H1 (cell line): ENCODE data around the gene TAF1B. TPM values are rescaled to one million over a fixed set of nuclear protein-coding genes. Genes with fewer than 3 reads are reported as not detected.

Source experiments
- CTCF ChIA-PET: fragments of 300-600 bp; sonication (Branson Sonifier 250); formaldehyde crosslinking; loops from one replicate; lab custom pipeline; 2021; ENCODE audit not compliant: partially characterized antibody; lab: Charles Lee
- POLR2A ChIA-PET: fragments of 300-600 bp; sonication (Branson Sonifier 250); formaldehyde crosslinking; loops from one replicate; lab custom pipeline; 2021; ENCODE audit warnings: inconsistent platforms; ENCODE audit not compliant: partially characterized antibody; lab: Charles Lee
- DNase-seq, 2 experiments: peaks; one replicate each; pipeline versions ENCODE4 v3.0.0 to v3.0.0-alpha.2; 2010 to 2022; ENCODE audit warnings: low spot score in 2 of 2, low read depth in 1 of 2, mixed read lengths in 1 of 2
- FAIRE-seq: peaks from 2 replicates; lab custom pipeline; 2011; peaks lifted over from hg19 to GRCh38; lab: Jason Lieb, UNC
- H2AFZ ChIP-seq: 2 replicates; pipeline ENCODE4 v1.8.1; 2012; ENCODE audit warnings: low read length, inconsistent platforms
- H2AK5ac ChIP-seq: 2 replicates; pipeline ENCODE4 v1.6.1; 2013; ENCODE audit warnings: low read depth, low read length
- H2BK120ac ChIP-seq: replicated peaks from 2 replicates; pipeline ENCODE3; 2013; ENCODE audit warnings: low read depth, low read length, inconsistent platforms
- H2BK12ac ChIP-seq: 2 replicates; pipeline ENCODE4 v1.6.1; 2013; ENCODE audit warnings: low read depth, low read length
- H2BK15ac ChIP-seq: 2 replicates; pipeline ENCODE4 v1.6.1; 2013; ENCODE audit warnings: low read length
- H2BK20ac ChIP-seq: 2 replicates; pipeline ENCODE4 v1.6.1; 2013; ENCODE audit warnings: low read length
- H2BK5ac ChIP-seq: 2 replicates; pipeline ENCODE4 v1.6.1; 2013; ENCODE audit warnings: low read depth, low read length
- H3K14ac ChIP-seq: 2 replicates; pipeline ENCODE4 v1.6.1; 2013; ENCODE audit warnings: inconsistent platforms; ENCODE audit not compliant: insufficient read length
- H3K18ac ChIP-seq: 2 replicates; pipeline ENCODE4 v1.6.1; 2013; ENCODE audit warnings: low read length; ENCODE audit errors: extremely low read depth
- H3K23ac ChIP-seq: 2 replicates; pipeline ENCODE4 v1.6.1; 2013; ENCODE audit warnings: inconsistent platforms; ENCODE audit not compliant: insufficient read length
- H3K23me2 ChIP-seq: 2 replicates; pipeline ENCODE4 v1.6.1; 2013; ENCODE audit warnings: low read depth, low read length
- H3K27ac ChIP-seq: 2 replicates; pipeline ENCODE4 v1.6.1; 2011; ENCODE audit warnings: low read depth, low read length, inconsistent platforms
- H3K27me3 ChIP-seq, 4 experiments: replicated peaks in 1 of 4; 1 replicate in 1 of 4; 2 replicates in 3 of 4; pipeline versions ENCODE4 v1.6.1 to v1.8.1; 2011 to 2013; ENCODE audit warnings: low read length in 3 of 4, mild to moderate bottlenecking in 3 of 4, inconsistent platforms in 2 of 4, mixed read lengths in 2 of 4, moderate library complexity in 1 of 4; ENCODE audit not compliant: control insufficient read depth in 3 of 4, insufficient read depth in 3 of 4; ENCODE audit errors: extremely low read depth in 1 of 4
- H3K36me3 ChIP-seq, 4 experiments: 2 replicates each; pipeline versions ENCODE4 v1.6.1 to v1.8.1; 2011 to 2013; ENCODE audit warnings: mild to moderate bottlenecking in 4 of 4, low read length in 3 of 4, moderate library complexity in 2 of 4, control low read depth in 1 of 4, inconsistent platforms in 1 of 4; ENCODE audit not compliant: insufficient read depth in 4 of 4, control insufficient read depth in 2 of 4
- H3K4ac ChIP-seq: replicated peaks from 2 replicates; pipeline ENCODE3; 2013; ENCODE audit warnings: low read length, low read depth, mixed read lengths, inconsistent platforms; ENCODE audit not compliant: insufficient read length
- H3K4me1 ChIP-seq, 4 experiments: replicated peaks in 1 of 4; 1 replicate in 1 of 4; 2 replicates in 3 of 4; pipeline versions ENCODE4 v1.6.1 to v1.8.1; 2011 to 2013; ENCODE audit warnings: low read length in 3 of 4, inconsistent platforms in 2 of 4, mixed read lengths in 1 of 4; ENCODE audit not compliant: insufficient read depth in 4 of 4, control insufficient read depth in 3 of 4
- H3K4me2 ChIP-seq, 2 experiments: 2 replicates each; pipeline versions ENCODE4 v1.6.1 to v1.8.1; 2011 to 2013; ENCODE audit warnings: low read depth in 2 of 2, low read length in 2 of 2, control low read depth in 1 of 2, inconsistent platforms in 1 of 2, mild to moderate bottlenecking in 1 of 2; ENCODE audit not compliant: insufficient read depth in 1 of 2
- H3K4me3 ChIP-seq, 4 experiments: fragments of 200-600, 300-600 bp in 1 of 4; sonication (generic), shearing (Covaris generic), sonication (Bioruptor Twin) in 1 of 4; 2 replicates each; pipeline versions ENCODE4 v1.5.1 to v1.8.1; 2011 to 2016; ENCODE audit warnings: low read length in 4 of 4, low read depth in 3 of 4, control low read depth in 2 of 4, inconsistent platforms in 2 of 4, mild to moderate bottlenecking in 2 of 4, mixed read lengths in 1 of 4, moderate library complexity in 1 of 4; ENCODE audit not compliant: insufficient read depth in 2 of 4; ENCODE audit errors: extremely low read depth in 1 of 4
- H3K56ac ChIP-seq: replicated peaks from 2 replicates; pipeline ENCODE3; 2013; ENCODE audit warnings: low read depth, mild to moderate bottlenecking, mixed read lengths, low read length, inconsistent platforms; ENCODE audit not compliant: insufficient read length
- H3K79me1 ChIP-seq: 2 replicates; pipeline ENCODE4 v1.6.1; 2013; ENCODE audit warnings: low read depth, low read length, control low read depth
- H3K79me2 ChIP-seq, 2 experiments: 2 replicates each; pipeline versions ENCODE4 v1.6.1 to v1.8.1; 2012 to 2013; ENCODE audit warnings: low read length in 2 of 2, mild to moderate bottlenecking in 2 of 2, inconsistent platforms in 1 of 2; ENCODE audit not compliant: insufficient read depth in 2 of 2, control insufficient read depth in 1 of 2
- H3K9ac ChIP-seq, 4 experiments: replicated peaks in 1 of 4; 1 replicate in 1 of 4; 2 replicates in 3 of 4; pipeline versions ENCODE4 v1.6.1 to v1.8.1; 2011 to 2013; ENCODE audit warnings: low read depth in 3 of 4, low read length in 3 of 4, control low read depth in 2 of 4, mild to moderate bottlenecking in 2 of 4, moderate library complexity in 2 of 4, inconsistent platforms in 1 of 4; ENCODE audit errors: extremely low read depth in 1 of 4
- H3K9me3 ChIP-seq, 2 experiments: 2 replicates each; pipeline versions ENCODE4 v1.6.1 to v1.8.1; 2012 to 2013; ENCODE audit warnings: mild to moderate bottlenecking in 2 of 2, moderate library complexity in 2 of 2, control low read depth in 1 of 2, inconsistent platforms in 1 of 2, low read depth in 1 of 2, low read length in 1 of 2, mixed read lengths in 1 of 2; ENCODE audit not compliant: insufficient read depth in 2 of 2
- H4K20me1 ChIP-seq, 2 experiments: replicated peaks in 1 of 2; 2 replicates each; pipeline versions ENCODE3 to v1.8.1; 2011 to 2013; ENCODE audit warnings: inconsistent platforms in 2 of 2, low read length in 2 of 2, mild to moderate bottlenecking in 1 of 2; ENCODE audit not compliant: insufficient read depth in 2 of 2, control insufficient read depth in 1 of 2
- H4K5ac ChIP-seq: 2 replicates; pipeline ENCODE4 v1.6.1; 2013; ENCODE audit warnings: low read length, low read depth, mixed read lengths, inconsistent platforms; ENCODE audit not compliant: insufficient read length
- H4K8ac ChIP-seq: 2 replicates; pipeline ENCODE4 v1.8.0; 2013; ENCODE audit warnings: mild to moderate bottlenecking, moderate library complexity, low read length, inconsistent platforms; ENCODE audit not compliant: insufficient read depth; ENCODE audit errors: extremely low read depth
- H4K91ac ChIP-seq: replicated peaks from 2 replicates; pipeline ENCODE3; 2013; ENCODE audit warnings: low read length, mixed read lengths, inconsistent platforms; ENCODE audit not compliant: insufficient read length
- BCL11A ChIP-seq, 2 experiments: IDR thresholded peaks; one replicate each; pipeline ENCODE4 v1.6.1; 2011; ENCODE audit warnings: low read depth in 2 of 2, low read length in 2 of 2, mild to moderate bottlenecking in 2 of 2
- BRCA1 ChIP-seq: IDR thresholded peaks from 2 replicates; pipeline ENCODE4 v1.6.1; 2012; ENCODE audit warnings: low read depth, low read length, improper control_type of control experiment
- CTBP2 ChIP-seq: IDR thresholded peaks from 2 replicates; pipeline ENCODE4 v1.7.0; 2011; ENCODE audit warnings: borderline replicate concordance, mild to moderate bottlenecking, moderate library complexity, mixed read lengths, low read length; ENCODE audit not compliant: insufficient read depth, insufficient read length
- JUND ChIP-seq: IDR thresholded peaks from 2 replicates; pipeline ENCODE4 v1.6.1; 2011; ENCODE audit warnings: mild to moderate bottlenecking, improper control_type of control experiment, low read length
- KDM4A ChIP-seq: IDR thresholded peaks from one replicate; pipeline ENCODE4 v1.7.1; 2012; ENCODE audit warnings: low read depth, mild to moderate bottlenecking, moderate library complexity, low read length, inconsistent platforms; ENCODE audit not compliant: severe bottlenecking
- NRF1 ChIP-seq: IDR thresholded peaks from 2 replicates; pipeline ENCODE4 v1.6.1; 2011; ENCODE audit warnings: mild to moderate bottlenecking, low read depth, low read length, improper control_type of control experiment
- POLR2A ChIP-seq, 2 experiments: IDR thresholded peaks; 1 replicate in 1 of 2; 2 replicates in 1 of 2; pipeline ENCODE4 v1.6.1; 2011; ENCODE audit warnings: low read depth in 2 of 2, low read length in 2 of 2, mild to moderate bottlenecking in 2 of 2; ENCODE audit errors: control extremely low read depth in 1 of 2
- RXRA ChIP-seq: IDR thresholded peaks from 2 replicates; pipeline ENCODE4 v1.6.1; 2011; ENCODE audit warnings: low read depth, mild to moderate bottlenecking, low read length, moderate library complexity; ENCODE audit not compliant: insufficient read depth
- SP4 ChIP-seq: IDR thresholded peaks from 2 replicates; pipeline ENCODE4 v1.6.1; 2012; ENCODE audit warnings: low read length, inconsistent platforms
- TAF1 ChIP-seq: IDR thresholded peaks from 2 replicates; pipeline ENCODE4 v1.6.1; 2011; ENCODE audit warnings: mild to moderate bottlenecking, low read depth, low read length
- WGBS, 2 experiments: shearing (Covaris generic) in 1 of 2; methylation state at CpG; one replicate each; pipeline versions ENCODE4 v1.1.6 to v1.1.7; 2013 to 2015; ENCODE audit warnings: low lambda C conversion rate in 2 of 2, mixed read lengths in 2 of 2, inconsistent platforms in 1 of 2, low coverage in 1 of 2, missing lambda C conversion rate in 1 of 2; ENCODE audit not compliant: insufficient replicate concordance in 2 of 2, insufficient coverage in 1 of 2, insufficient read length in 1 of 2; ENCODE audit errors: extremely low coverage in 1 of 2, missing lambda C conversion rate in 1 of 2; 5-methylcytosine and 5-hydroxymethylcytosine counted together
- polyA plus RNA-seq, 7 experiments: library from polyadenylated mRNA; depleted of rRNA in 3 of 7; stranded (reverse) in 5 of 7; unstranded in 2 of 7; fragments of >200 nt in 5 of 7; fragments of 200-250 nt in 2 of 7; gene quantifications; 1 replicate in 5 of 7; 2 replicates in 1 of 7; 4 replicates in 1 of 7; pipeline versions ENCODE4 v1.2.1 to v1.2.3, GENCODE V29; 2011 to 2013; ENCODE audit warnings: missing spikeins in 2 of 7, mixed read lengths in 2 of 7
- total RNA-seq: library from RNA; stranded (reverse); fragmentation: NEBNext Ultra II Directional; extraction: Animal tissue kit (Norgen Biotek cat#: 25700); gene quantifications from 2 replicates; pipeline ENCODE4 v1.2.1, GENCODE V29; 2021
- TF ChIP-seq, protein P1 (sequence below), 3 experiments: IDR thresholded peaks; 1 replicate in 2 of 3; 2 replicates in 1 of 3; pipeline versions ENCODE4 v1.5.1 to v1.6.1; 2011; ENCODE audit warnings: low read length in 3 of 3, mild to moderate bottlenecking in 3 of 3, inconsistent platforms in 2 of 3, low read depth in 1 of 3, moderate library complexity in 1 of 3; ENCODE audit not compliant: insufficient read depth in 1 of 3; ENCODE audit errors: control extremely low read depth in 1 of 3
- TF ChIP-seq, protein P2 (sequence below): IDR thresholded peaks from 2 replicates; pipeline ENCODE4 v1.6.1; 2012; ENCODE audit warnings: inconsistent platforms

The TAF1B gene
- total and polyA plus RNA-seq, 2 of the 8 experiments (the other 6 are each of a cell fraction or from before 2014, with no cell fraction given), result 6.6 to 25.2 TPM

GRCh38 chr2:9909106-9909505 is 65.8 kb downstream of the TAF1B start:
- WGBS, 2 experiments, result 80 to 100% methylated on average over 2 of the region's 2 CpGs
- no peaks in the 10 kb centered on the region for H3K27me3 ChIP-seq
- H4K8ac ChIP-seq, result no peak overlapping the region
- no peak overlapping the region for H2BK12ac ChIP-seq
- no peaks in the 10 kb centered on the region; a peak in 1 of 7 replicates for H3K4me1 ChIP-seq
- H4K20me1 ChIP-seq, result no peaks in the 10 kb centered on the region
- peaks cover 0 to 12% (median 4%) of the 10 kb centered on the region in 4 experiments; a peak in 4 of 8 replicates for H3K36me3 ChIP-seq
- no peak overlapping the region for H3K9ac ChIP-seq
- H3K4ac ChIP-seq, result no peak overlapping the region
- POLR2A ChIA-PET, result interaction anchor here (1.1 kb wide), 1 partner anchor 11 kb away, joined by 4 read pairs; no protein-coding TSS in a partner anchor
- no peaks in the 10 kb centered on the region for H3K79me2 ChIP-seq
- no peaks in the 10 kb centered on the region for H3K9me3 ChIP-seq
- H4K5ac ChIP-seq, result no peak overlapping the region
- H2AFZ ChIP-seq, result no peak overlapping the region
- H3K23ac ChIP-seq, result no peak overlapping the region
- no peak overlapping the region for H2BK20ac ChIP-seq
- no peak overlapping the region for H2BK5ac ChIP-seq
- H3K79me1 ChIP-seq, result no peaks in the 10 kb centered on the region
- H4K91ac ChIP-seq, result no peak overlapping the region
- no peak for FAIRE-seq
- no peak overlapping the region for H3K27ac ChIP-seq
- H2BK15ac ChIP-seq, result no peak overlapping the region
- CTCF ChIA-PET, result interaction anchor here (0.5 to 1.7 kb wide), 5 partner anchors 10 to 76 kb away, joined by 3 to 6 read pairs (median 3); no protein-coding TSS in a partner anchor
- H3K18ac ChIP-seq, result no peak overlapping the region
- no peaks in the 10 kb centered on the region for H3K23me2 ChIP-seq
- H2AK5ac ChIP-seq, result no peak overlapping the region
- no peak overlapping the region for H3K4me3 ChIP-seq
- no peak overlapping the region for H3K4me2 ChIP-seq
- H2BK120ac ChIP-seq, result no peak overlapping the region
- no peak overlapping the region for H3K56ac ChIP-seq
- H3K14ac ChIP-seq, result no peak overlapping the region
- DNase-seq, result no peak
- TF ChIP-seq, protein P1, sequence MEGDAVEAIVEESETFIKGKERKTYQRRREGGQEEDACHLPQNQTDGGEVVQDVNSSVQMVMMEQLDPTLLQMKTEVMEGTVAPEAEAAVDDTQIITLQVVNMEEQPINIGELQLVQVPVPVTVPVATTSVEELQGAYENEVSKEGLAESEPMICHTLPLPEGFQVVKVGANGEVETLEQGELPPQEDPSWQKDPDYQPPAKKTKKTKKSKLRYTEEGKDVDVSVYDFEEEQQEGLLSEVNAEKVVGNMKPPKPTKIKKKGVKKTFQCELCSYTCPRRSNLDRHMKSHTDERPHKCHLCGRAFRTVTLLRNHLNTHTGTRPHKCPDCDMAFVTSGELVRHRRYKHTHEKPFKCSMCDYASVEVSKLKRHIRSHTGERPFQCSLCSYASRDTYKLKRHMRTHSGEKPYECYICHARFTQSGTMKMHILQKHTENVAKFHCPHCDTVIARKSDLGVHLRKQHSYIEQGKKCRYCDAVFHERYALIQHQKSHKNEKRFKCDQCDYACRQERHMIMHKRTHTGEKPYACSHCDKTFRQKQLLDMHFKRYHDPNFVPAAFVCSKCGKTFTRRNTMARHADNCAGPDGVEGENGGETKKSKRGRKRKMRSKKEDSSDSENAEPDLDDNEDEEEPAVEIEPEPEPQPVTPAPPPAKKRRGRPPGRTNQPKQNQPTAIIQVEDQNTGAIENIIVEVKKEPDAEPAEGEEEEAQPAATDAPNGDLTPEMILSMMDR (IDR thresholded peaks at IDR 0.05; ENCODE audit: control extremely low read depth in 1 of 3, insufficient read depth in 1 of 3, low read depth in 1 of 3, low read length in 3 of 3), result no peak
- TF ChIP-seq BRCA1, result no peak
- TF ChIP-seq CTBP2, result no peak
- TF ChIP-seq, protein P2, sequence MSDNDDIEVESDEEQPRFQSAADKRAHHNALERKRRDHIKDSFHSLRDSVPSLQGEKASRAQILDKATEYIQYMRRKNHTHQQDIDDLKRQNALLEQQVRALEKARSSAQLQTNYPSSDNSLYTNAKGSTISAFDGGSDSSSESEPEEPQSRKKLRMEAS, result no peak
- no peak for TF ChIP-seq JUND
- TF ChIP-seq RXRA, result no peak
- TF ChIP-seq POLR2A (IDR thresholded peaks at IDR 0.05; ENCODE audit: control extremely low read depth in 1 of 2, low read depth in 2 of 2, low read length in 2 of 2), result no peak
- no peak for TF ChIP-seq NRF1
- no peak for TF ChIP-seq TAF1
- no peak for TF ChIP-seq KDM4A
- TF ChIP-seq SP4, result no peak
- no peak for TF ChIP-seq BCL11A (IDR thresholded peaks at IDR 0.05; ENCODE audit: low read depth in 2 of 2, low read length in 2 of 2)
